Keratinocyte (primary cell): ENCODE measurements around the gene VPS35L. TPM values are rescaled to one million over a fixed set of nuclear protein-coding genes. Genes with fewer than 3 reads are reported as not detected.

ENCODE experiments used
- DNase-seq: peaks from one replicate; pipeline ENCODE4 v3.0.0-alpha.2; 2011; ENCODE audit warnings: low read depth, missing footprints, low spot score
- FAIRE-seq: peaks from 2 replicates; lab custom pipeline; 2011; peaks lifted over from hg19 to GRCh38; lab: Jason Lieb, UNC
- H2AFZ ChIP-seq: 2 replicates; pipeline ENCODE4 v1.6.0; 2012; ENCODE audit warnings: low read length, control low read depth, inconsistent platforms; ENCODE audit not compliant: control insufficient read depth
- H3K27ac ChIP-seq: 2 replicates; pipeline ENCODE4 v1.5.1; 2011; ENCODE audit warnings: low read length; ENCODE audit not compliant: control insufficient read depth, insufficient read depth
- H3K27me3 ChIP-seq: 3 replicates; pipeline ENCODE4 v1.6.0; 2011; ENCODE audit warnings: low read length; ENCODE audit not compliant: control insufficient read depth, insufficient read depth; ENCODE audit errors: extremely low read depth
- H3K36me3 ChIP-seq, 2 experiments: 2 replicates in 1 of 2; 3 replicates in 1 of 2; pipeline ENCODE4 v1.5.1; 2011; ENCODE audit warnings: low read length in 2 of 2, mild to moderate bottlenecking in 1 of 2; ENCODE audit not compliant: control insufficient read depth in 2 of 2, insufficient read depth in 2 of 2; ENCODE audit errors: extremely low read depth in 1 of 2
- H3K4me1 ChIP-seq: 3 replicates; pipeline ENCODE4 v1.5.1; 2011; ENCODE audit warnings: low read length; ENCODE audit not compliant: control insufficient read depth, insufficient read depth; ENCODE audit errors: extremely low read depth
- H3K4me2 ChIP-seq: 3 replicates; pipeline ENCODE4 v1.6.0; 2011; ENCODE audit warnings: low read depth, low read length; ENCODE audit not compliant: control insufficient read depth, insufficient read depth; ENCODE audit errors: extremely low read depth
- H3K4me3 ChIP-seq, 3 experiments: fragments of 200-600 bp in 1 of 3; sonication (generic) in 1 of 3; 2 replicates in 2 of 3; 3 replicates in 1 of 3; pipeline ENCODE4 v1.5.1; 2011 to 2016; ENCODE audit warnings: low read length in 3 of 3, mild to moderate bottlenecking in 3 of 3, control low read depth in 2 of 3, inconsistent platforms in 1 of 3, low read depth in 1 of 3, mixed read lengths in 1 of 3, mixed run types in 1 of 3, moderate library complexity in 1 of 3; ENCODE audit not compliant: control insufficient read depth in 2 of 3, insufficient read depth in 2 of 3; ENCODE audit errors: extremely low read depth in 1 of 3
- H3K79me2 ChIP-seq: 2 replicates; pipeline ENCODE4 v1.6.0; 2012; ENCODE audit warnings: low read length; ENCODE audit not compliant: control insufficient read depth, insufficient read depth
- H3K9ac ChIP-seq: 3 replicates; pipeline ENCODE4 v1.6.0; 2011; ENCODE audit warnings: low read length; ENCODE audit not compliant: control insufficient read depth, insufficient read depth; ENCODE audit errors: extremely low read depth
- H3K9me1 ChIP-seq: 3 replicates; pipeline ENCODE4 v1.6.0; 2011; ENCODE audit warnings: low read length; ENCODE audit not compliant: control insufficient read depth, insufficient read depth; ENCODE audit errors: extremely low read depth
- H3K9me3 ChIP-seq: 2 replicates; pipeline ENCODE4 v1.5.1; 2012; ENCODE audit warnings: low read depth, low read length; ENCODE audit not compliant: control insufficient read depth
- H4K20me1 ChIP-seq: 3 replicates; pipeline ENCODE4 v1.6.0; 2011; ENCODE audit warnings: low read length; ENCODE audit not compliant: control insufficient read depth, insufficient read depth; ENCODE audit errors: extremely low read depth
- EZH2 ChIP-seq: IDR thresholded peaks from one replicate; pipeline ENCODE4 v1.6.1; 2012; ENCODE audit warnings: inconsistent platforms, mild to moderate bottlenecking, low read length, moderate library complexity
- dilution Hi-C: fragments of 300-500 bp; cut with MboI; formaldehyde crosslinking; loops from one replicate; pipeline ENCODE4 v1.7.0; 2020; ENCODE audit warnings: low sequenced_read_pairs; ENCODE audit not compliant: extremely low pct_ligation_motif_present
- polyA plus RNA-seq, 5 experiments: library from polyadenylated mRNA; depleted of rRNA in 3 of 5; stranded (reverse) in 3 of 5; stranded (forward) in 1 of 5; unstranded in 1 of 5; fragments of >200 nt; gene quantifications; 1 replicate in 1 of 5; 2 replicates in 3 of 5; 3 replicates in 1 of 5; pipeline versions ENCODE4 v1.2.1 to v1.2.3, GENCODE V29; 2011 to 2012; ENCODE audit warnings: missing spikeins in 2 of 5, low read depth in 1 of 5, low replicate concordance in 1 of 5
- TF ChIP-seq, protein P1 (sequence below), 3 experiments: IDR thresholded peaks in 1 of 3; conservative IDR thresholded peaks in 1 of 3; optimal IDR thresholded peaks in 1 of 3; 2 replicates in 2 of 3; 3 replicates in 1 of 3; pipeline versions ENCODE3 to v1.5.1; 2011; ENCODE audit warnings: low read length in 3 of 3, mild to moderate bottlenecking in 3 of 3, moderate library complexity in 2 of 3, control low read depth in 1 of 3, inconsistent platforms in 1 of 3; ENCODE audit not compliant: insufficient read depth in 2 of 3; ENCODE audit errors: extremely low read depth in 1 of 3

The VPS35L gene
- polyA plus RNA-seq, 1 donor (not counting 4 experiments of a cell fraction or from before 2014, with no cell fraction given), result 22.1 TPM

DNA sequence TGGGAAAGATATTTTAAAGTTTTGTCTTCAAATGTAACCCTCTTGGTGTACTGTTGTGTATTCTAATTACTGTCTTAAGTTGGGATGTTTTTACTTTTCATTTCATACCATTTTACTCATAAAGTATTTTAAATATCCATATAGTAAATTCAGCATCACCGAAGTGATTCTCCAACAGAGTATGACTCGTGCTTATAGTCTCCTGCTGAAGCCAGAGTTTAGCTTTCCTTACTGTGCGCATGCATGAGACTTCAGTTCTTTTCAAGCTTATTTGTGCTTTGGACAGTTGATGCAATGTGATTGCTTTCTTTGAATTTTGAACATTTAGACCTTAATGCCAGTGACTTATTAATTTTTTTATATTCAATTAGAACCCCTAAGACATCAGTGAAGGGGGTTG, 7.4 kb upstream of the VPS35L start:
- no peaks in the 10 kb centered on the region for H3K27me3 ChIP-seq
- no peak for TF ChIP-seq EZH2
- TF ChIP-seq, protein P1, sequence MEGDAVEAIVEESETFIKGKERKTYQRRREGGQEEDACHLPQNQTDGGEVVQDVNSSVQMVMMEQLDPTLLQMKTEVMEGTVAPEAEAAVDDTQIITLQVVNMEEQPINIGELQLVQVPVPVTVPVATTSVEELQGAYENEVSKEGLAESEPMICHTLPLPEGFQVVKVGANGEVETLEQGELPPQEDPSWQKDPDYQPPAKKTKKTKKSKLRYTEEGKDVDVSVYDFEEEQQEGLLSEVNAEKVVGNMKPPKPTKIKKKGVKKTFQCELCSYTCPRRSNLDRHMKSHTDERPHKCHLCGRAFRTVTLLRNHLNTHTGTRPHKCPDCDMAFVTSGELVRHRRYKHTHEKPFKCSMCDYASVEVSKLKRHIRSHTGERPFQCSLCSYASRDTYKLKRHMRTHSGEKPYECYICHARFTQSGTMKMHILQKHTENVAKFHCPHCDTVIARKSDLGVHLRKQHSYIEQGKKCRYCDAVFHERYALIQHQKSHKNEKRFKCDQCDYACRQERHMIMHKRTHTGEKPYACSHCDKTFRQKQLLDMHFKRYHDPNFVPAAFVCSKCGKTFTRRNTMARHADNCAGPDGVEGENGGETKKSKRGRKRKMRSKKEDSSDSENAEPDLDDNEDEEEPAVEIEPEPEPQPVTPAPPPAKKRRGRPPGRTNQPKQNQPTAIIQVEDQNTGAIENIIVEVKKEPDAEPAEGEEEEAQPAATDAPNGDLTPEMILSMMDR (optimal IDR thresholded peaks at IDR 0.05 in 1 of 3, IDR thresholded peaks at IDR 0.05 in 1 of 3, conservative IDR thresholded peaks at IDR 0.05 in 1 of 3; ENCODE audit: extremely low read depth in 1 of 3, insufficient read depth in 2 of 3, low read length in 3 of 3), result no peak
- H3K4me1 ChIP-seq, result no peaks in the 10 kb centered on the region
- no peak overlapping the region for H3K4me3 ChIP-seq
- no peak overlapping the region for H2AFZ ChIP-seq
- H3K9me3 ChIP-seq, result no peaks in the 10 kb centered on the region
- no peaks in the 10 kb centered on the region for H4K20me1 ChIP-seq
- dilution Hi-C loops, result no loop called here
- H3K9ac ChIP-seq, result no peak overlapping the region
- DNase-seq (no peak), FAIRE-seq (no peak)
- no peak overlapping the region for H3K4me2 ChIP-seq
- H3K9me1 ChIP-seq, result no peaks in the 10 kb centered on the region
- no peaks in the 10 kb centered on the region for H3K36me3 ChIP-seq
- H3K79me2 ChIP-seq, result no peaks in the 10 kb centered on the region
- no peak overlapping the region for H3K27ac ChIP-seq

DNA sequence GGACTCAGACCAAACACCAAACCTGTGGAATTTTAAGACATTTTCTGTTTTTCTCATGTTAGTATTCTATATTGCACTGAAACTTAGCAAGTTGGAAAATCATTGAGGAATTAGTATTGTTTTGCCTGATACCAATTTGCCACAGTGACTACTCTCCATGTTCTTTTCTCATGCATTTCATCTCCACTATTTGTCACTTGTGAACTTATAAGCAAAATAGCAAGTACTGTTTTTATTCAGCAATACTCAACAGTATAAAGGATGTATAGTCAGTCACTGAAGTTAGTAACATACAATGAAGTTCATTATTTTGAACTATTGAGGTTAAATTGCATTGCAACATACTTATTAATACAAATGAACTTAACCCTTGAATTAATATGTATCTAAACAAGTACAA, 5.8 kb upstream of the VPS35L start:
- H3K9ac ChIP-seq, result no peak overlapping the region
- dilution Hi-C loops, result no loop called here
- H3K36me3 ChIP-seq, result no peaks in the 10 kb centered on the region
- H3K4me1 ChIP-seq, result no peaks in the 10 kb centered on the region
- FAIRE-seq (no peak), DNase-seq (no peak)
- no peaks in the 10 kb centered on the region for H4K20me1 ChIP-seq
- TF ChIP-seq, protein P1 (optimal IDR thresholded peaks at IDR 0.05 in 1 of 3, IDR thresholded peaks at IDR 0.05 in 1 of 3, conservative IDR thresholded peaks at IDR 0.05 in 1 of 3; ENCODE audit: extremely low read depth in 1 of 3, insufficient read depth in 2 of 3, low read length in 3 of 3), result no peak
- no peak for TF ChIP-seq EZH2
- no peaks in the 10 kb centered on the region for H3K9me3 ChIP-seq
- no peaks in the 10 kb centered on the region for H3K27me3 ChIP-seq
- H2AFZ ChIP-seq, result no peak overlapping the region
- H3K79me2 ChIP-seq, result no peaks in the 10 kb centered on the region
- no peaks in the 10 kb centered on the region for H3K9me1 ChIP-seq
- no peak overlapping the region for H3K4me2 ChIP-seq
- H3K27ac ChIP-seq, result no peak overlapping the region
- H3K4me3 ChIP-seq, result no peak overlapping the region
